ENCODE measurements around the gene CLEC7A.

Gene CLEC7A

DNA sequence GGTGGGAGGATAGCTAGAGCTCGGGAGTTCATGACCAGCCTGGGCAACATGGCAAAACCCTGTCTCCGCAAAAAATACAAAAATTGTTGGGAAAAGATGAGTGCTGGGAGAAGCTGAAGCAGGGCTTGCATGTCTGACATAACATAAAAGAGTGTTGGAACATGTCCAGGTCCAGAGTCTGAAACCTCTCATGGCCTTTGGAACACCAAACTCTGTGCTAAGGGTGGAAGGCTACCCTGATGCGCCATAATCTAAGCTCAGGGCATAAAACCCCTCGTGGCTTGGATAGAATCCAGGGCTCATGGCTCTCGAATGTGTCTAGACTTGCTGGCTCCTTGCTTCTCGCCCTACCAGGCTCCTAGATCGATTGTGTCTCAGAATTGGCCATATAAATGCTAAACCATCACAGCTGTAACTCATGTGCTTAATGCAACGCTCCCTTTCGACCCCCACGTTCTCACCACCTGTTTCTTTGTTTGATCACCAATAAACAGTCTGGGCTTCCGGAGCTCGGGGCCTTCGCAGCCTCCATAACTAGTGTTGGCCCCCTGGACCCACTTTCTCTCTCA, 6.7 kb upstream of the CLEC7A start:
- no peak for DNase-seq

GRCh38 chr12:10135126-10135525, 5.1 kb upstream of the CLEC7A start:
- DNase-seq = no peak

GRCh38 chr12:10132850-10133370, 2.9 kb upstream of the CLEC7A start:
- DNase-seq = no peak

DNA sequence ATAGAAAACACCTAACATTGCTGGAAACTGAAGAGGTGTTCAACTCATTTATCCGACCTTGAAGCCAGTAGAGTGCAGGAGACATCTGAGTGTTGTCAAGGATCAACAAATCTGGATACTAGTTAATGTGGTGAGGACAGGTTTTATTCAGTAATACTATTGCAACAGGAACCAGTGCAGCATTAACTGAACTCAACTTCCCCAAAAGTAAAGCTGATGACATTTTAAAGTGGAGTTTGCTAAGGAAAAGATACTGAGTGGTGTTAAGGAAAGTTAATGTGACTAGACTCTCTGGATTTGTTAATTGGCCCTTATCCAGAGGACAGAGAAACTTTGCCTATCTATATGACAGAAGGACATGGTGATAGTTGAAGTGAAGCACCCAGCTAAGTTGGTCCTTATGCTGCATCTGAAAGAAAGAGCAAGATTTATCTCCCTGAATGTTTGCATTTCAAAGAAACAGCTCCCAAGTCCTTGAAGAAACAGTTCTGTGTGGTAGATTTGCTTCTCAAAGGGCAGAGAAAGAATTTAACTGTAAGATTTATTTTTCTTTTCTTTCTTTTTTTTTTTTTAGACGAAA, 1.2 kb upstream of the CLEC7A start:
- no peak for DNase-seq

DNA sequence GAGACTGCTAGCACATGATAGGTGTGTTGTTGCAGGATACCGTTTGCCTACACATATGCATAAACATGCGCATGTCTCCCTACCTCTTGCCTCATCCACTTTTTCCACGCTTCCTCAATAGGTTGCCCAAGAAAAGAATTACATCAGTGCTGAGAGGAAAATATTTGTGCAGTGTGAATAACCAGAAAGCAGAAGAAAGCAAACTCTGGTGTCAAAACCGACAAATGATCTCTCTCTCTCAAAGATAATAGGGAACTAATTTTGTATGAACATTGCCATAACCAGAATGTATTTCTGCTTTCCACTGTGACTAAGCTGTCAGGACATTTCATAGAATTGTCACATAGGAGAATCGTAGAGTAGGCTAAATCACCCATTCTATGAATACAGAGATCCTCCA, 1.3 kb downstream of the CLEC7A start:
- DNase-seq = no peak

- DNase-seq = no peak
Measured at GRCh38 chr12:10126413-10126812, 3.6 kb downstream of the CLEC7A start.

GRCh38 chr12:10122689-10123088, 7.3 kb downstream of the CLEC7A start:
- no peak for DNase-seq

DNA sequence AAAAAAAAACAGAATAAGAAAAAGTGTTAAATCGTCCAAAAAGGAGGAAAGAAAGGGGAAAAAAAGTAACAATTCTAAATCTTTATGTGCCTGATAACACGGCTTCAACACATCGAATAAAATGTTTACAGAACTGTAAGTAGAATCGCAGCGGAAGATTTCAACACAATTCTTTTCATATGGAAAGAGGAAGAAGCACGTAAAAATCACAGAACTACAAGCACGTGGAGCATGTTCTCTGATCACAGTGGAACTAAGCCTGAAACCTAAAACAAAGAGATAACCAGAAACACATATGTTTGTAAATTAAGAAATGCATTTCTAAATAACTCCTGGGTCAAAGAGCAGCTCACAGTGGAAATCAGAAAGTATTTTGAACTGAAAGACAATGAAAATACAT, 8.7 kb downstream of the CLEC7A start:
- no peak for DNase-seq

DNA sequence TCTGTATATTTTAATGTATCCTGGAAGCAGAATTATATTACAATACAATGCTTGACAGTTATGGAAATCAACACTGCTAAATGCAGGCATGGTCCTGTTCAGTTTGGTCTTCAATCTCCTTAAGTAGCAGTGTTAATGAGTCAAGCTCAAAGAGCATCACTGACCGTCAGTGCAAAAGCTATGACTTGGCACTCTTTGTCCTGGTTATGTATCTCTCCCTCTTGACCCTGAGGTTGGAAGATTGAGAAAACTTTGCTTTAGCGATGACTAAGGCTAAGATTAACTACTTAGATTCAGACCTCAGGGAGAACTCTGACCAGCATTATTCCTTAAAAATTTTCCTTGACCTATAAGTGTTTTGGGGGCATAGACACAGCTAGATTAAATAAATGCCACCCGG, 10.9 kb downstream of the CLEC7A start:
- DNase-seq = no peak

DNA sequence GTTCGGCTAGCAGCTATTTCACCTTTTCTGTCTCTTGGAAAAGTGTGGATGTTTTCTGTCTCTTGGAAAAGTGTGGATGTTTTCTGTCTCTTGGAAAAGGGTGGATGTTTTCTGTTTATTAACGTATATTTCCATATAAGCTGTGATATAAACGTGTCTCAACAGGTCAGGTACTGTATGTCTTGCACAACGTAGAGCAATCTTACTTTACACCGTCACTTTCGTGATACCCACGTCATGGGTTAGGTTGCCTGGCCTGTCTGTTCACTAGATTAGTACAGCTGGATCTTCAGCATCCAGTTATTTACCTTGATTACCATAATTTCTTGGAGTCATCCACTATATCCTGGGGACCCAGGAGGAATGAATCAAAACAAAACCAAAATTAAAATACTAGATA, 14.1 kb downstream of the CLEC7A start:
- DNase-seq = no peak

- DNase-seq = no peak
Measured at GRCh38 chr12:10115311-10115710, 14.7 kb downstream of the CLEC7A start.

DNA sequence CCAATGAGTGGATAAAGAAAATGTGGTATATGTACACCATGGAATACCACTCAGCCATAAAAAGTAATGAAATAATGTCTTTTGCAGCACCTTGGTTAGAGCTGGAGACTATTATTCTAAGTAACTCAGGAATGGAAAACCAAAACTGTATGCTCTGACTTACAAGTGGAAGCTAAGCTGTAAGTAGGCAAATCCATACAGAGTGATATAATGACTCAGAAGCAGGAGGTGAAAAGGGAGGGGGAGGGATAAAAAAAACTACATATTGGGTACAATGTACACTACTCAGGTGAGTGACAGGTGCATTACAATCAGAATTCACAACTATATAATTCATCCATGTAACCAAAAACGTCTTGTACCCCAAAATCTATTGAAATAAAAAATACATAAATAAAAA, 16.1 kb downstream of the CLEC7A start:
- no peak for DNase-seq

- DNase-seq = no peak
Measured at GRCh38 chr12:10113075-10113474, 16.9 kb downstream of the CLEC7A start.

- no peak for DNase-seq
Measured at GRCh38 chr12:10111451-10111850, 18.5 kb downstream of the CLEC7A start.

DNA sequence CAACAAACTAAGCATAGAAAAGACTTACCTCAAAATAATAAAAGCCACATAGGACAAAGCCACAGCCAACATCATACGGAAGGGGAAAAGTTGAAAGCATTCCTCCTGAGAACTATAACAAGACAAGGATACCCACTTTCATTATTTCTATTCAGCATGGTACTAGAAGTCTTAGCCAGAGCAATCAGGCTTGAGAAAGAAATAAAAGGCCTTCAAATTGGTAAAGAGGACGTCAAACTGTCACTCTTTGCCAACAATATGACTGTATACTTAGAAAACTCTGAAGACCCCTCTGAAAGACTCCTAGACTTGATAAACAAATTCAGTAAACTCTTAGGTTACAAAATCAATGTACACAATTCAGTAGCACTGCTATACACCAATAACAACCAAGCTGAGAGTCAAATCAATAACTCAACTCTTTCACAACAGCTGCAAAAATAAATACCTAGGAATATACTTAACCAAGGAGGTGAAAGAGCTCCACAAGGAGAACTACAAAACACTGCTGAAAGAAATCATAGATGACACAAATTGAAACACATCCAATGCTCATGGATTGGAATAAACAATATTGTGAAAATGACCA, 19.6 kb downstream of the CLEC7A start:
- no peak for DNase-seq

DNA sequence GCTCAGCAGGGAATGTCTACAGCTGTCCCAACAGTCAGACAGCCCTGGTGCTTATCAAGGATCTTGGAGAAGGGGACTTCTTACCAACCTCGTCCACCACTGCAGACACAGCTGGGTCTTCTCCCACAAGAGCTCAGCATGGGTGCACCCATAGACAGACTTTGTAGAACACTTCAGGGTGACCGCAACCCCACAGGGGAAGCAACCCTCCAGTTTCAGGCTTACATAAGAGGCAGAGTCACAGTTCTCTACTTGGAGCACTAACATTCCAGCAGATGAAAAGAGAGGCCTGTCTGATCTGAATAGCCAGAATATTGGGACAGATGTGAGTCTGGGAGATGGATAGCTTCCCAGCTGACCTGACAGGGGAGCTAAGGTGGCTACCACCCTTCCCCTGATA, 27.7 kb downstream of the CLEC7A start:
- no peak for DNase-seq

DNA sequence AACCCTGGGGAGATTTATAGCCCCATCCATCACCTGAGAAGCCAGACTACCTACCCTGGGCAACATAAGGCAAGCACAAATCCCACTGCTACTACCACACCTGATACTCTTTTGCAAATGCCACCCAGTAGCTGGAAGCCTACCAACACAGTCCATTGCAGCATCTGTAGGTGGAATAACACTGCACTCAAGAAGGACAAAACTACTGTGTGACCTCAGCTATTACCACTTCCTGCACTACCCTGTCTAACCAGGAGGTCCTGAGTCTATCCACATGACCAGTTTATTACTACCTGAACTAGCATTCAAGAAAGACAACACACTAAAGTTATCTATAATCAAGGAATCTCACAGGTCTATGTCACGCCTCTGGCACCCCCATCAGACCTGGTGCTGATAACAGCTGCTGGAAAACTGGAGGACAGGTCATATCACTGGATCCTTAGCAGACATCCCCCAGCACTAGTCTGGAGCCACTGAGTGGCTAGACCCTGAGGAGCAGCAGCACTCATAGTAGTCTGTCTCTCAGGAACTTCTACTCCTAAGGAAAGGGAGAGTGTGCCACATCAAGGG, 28.3 kb downstream of the CLEC7A start:
- no peak for DNase-seq

DNA sequence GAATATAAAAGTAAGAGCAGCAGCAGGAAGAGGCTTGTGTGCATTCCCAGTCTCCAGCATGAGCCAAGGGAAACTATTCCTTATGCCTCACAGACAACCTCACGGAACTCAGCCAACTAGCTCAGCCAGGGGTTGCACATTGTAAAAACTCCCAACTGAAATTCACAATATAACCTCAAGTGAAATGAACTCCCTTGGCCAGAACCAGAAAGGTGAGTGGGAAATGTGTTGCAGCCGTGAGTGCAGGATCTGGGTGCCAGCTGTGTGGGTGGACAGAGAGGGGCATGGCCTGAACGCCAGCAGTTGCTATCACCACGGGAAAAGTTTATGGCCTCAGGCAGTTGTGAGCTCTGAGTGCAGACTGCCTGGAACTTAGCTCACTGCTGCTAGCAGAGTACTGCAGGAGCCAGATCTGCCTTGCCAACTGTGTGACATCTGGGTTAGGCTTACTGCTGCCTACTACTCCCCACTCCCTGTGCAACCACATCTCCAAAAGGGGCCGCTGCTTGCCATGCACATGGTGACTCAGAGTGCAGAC, 28.9 kb downstream of the CLEC7A start:
- no peak for DNase-seq

GRCh38 chr12:10098791-10099190, 31.2 kb downstream of the CLEC7A start, which contains the start of gene CLEC1A:
Gene CLEC1A (minus strand): TSS chr12:10098985. CDS start chr12:10098922, 63 bp downstream.
- no peak for DNase-seq

GRCh38 chr12:10097521-10097920, 32.5 kb downstream of the CLEC7A start:
- no peak for DNase-seq

DNA sequence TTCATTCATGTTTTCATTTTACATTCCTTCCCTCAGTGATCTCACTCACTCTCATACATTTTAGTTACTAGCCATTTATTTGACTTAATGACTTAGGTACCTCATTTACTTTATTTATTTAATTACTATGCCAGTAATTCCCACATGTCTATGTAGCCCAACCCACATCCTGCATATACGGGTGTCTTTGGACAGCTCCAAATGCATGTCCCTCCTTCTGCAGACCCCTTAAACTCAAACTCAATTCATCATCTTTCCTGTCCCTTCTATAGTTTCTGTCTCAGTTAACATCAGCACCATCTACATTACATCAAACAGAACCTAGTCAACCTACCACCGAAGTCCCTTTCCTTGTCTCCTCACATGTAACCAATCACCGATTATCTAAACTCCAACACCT, 34.0 kb downstream of the CLEC7A start:
- DNase-seq = no peak

DNA sequence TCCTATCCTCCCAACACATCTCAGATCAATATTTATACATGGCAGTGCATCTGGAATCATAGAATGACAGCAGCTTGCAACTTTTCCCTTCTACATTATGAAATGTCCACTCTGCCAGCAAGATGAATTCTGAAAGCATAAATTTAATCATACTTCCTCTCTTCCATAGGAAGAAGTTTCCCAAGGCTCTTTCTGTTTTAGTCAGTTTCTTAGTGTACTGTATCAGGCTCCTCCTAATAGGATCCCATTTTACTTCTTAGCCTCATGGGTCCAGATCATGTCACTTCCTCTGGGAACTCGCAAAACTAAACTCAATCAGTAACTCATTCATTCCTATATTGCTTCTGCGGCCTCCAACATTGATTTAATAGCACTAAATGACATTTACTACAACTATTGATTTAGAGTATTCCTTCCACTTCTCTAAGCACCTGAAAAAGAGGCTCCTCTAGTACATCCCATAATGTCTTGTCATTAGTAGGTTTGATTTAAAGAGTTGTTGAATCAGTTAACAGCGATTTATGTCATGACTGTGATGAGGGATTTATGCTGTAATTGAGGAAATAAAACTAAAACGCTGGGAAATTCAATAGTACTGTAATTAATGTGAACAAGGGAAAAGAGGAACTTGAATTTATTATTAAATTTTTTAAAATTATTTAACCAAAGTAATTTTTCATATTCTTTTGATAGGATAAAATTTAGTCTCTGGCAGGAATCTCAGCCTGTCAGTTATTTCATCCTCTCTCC, 35.2 kb downstream of the CLEC7A start:
- no peak for DNase-seq

Data from activated naive CD4-positive, alpha-beta T cell treated with anti-CD3 and anti-CD28 coated beads, Interleukin-2, amount 50 U/mL, for 16 hours (primary cell).